AG04450 (cell line): Measurements from ENCODE around the gene KRT72. TPM values are rescaled to one million over a fixed set of nuclear protein-coding genes. Genes with fewer than 3 reads are reported as not detected.

ENCODE experiments used
- CTCF ChIA-PET: fragments of 300-600, 350-600 bp; formaldehyde crosslinking; extraction: SDS; loops from one replicate; lab custom pipeline; 2022; ENCODE audit warnings: antibody characterized with exemption, inconsistent platforms; lab: Charles Lee
- POLR2A ChIA-PET: fragments of 350-600 bp; formaldehyde crosslinking; extraction: SDS; loops from one replicate; lab custom pipeline; 2021; ENCODE audit warnings: antibody characterized with exemption, inconsistent platforms; lab: Yijun Ruan, JAX
- DNase-seq: peaks from one replicate; pipeline ENCODE4 v3.0.0-alpha.2; 2011; ENCODE audit warnings: low read depth, low spot score
- H3K27ac ChIP-seq: one replicate; pipeline ENCODE4 v1.5.1; 2012; ENCODE audit warnings: low read depth, low read length, control low read depth
- H3K27me3 ChIP-seq: one replicate; pipeline ENCODE4 v1.6.0; 2012; ENCODE audit warnings: low read length; ENCODE audit not compliant: control insufficient read depth, insufficient read depth
- H3K4me3 ChIP-seq: 2 replicates; pipeline ENCODE4 v1.5.1; 2011; ENCODE audit warnings: mild to moderate bottlenecking, low read depth, low read length, control low read depth
- H3K9me3 ChIP-seq: 2 replicates; pipeline ENCODE4 v1.5.1; 2012; ENCODE audit warnings: low read length; ENCODE audit not compliant: control insufficient read depth, insufficient read depth
- polyA plus RNA-seq: library from polyadenylated mRNA; depleted of rRNA; stranded (reverse); fragments of >200 nt; gene quantifications from 2 replicates; pipeline ENCODE4 v1.2.3, GENCODE V29; 2011
- TF ChIP-seq, protein P1 (sequence below): IDR thresholded peaks from 2 replicates; pipeline ENCODE4 v1.5.1; 2011; ENCODE audit warnings: low read depth, low read length, control low read depth, inconsistent platforms

Gene KRT72
- polyA plus RNA-seq, 1 experiment: not detected

DNA sequence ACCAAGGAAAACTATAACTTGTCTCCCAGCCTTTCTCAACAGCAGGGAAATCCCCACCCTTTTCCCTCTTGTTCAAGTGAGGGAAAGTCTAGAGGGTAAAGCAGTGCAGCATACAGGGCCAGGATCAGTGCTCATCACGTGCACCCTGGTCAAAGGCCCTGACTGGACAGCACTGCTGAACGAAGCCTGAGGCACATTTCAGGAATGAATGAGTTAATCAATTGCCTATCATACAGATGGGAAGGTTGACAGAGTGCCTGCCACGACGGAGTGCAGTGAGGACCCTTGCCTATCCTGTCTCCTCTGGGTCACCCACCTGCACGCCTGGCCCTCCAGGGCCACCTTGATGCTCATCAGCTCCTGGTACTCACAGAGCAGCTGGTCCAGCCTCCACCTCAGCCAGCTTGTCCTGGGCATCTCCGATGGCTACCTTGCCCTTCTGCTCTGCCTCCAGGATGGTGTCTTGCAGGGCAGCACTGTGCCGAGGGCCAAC is 28.8 kb upstream of the KRT72 start:
- ChIA-PET POLR2A (no interaction called here), CTCF (no interaction called here)
- Histone ChIP-seq H3K4me3 (no peak overlapping the region), H3K27ac (no peak overlapping the region), H3K27me3 (peaks cover 11% of the 10 kb centered on the region), H3K9me3 (no peaks in the 10 kb centered on the region)
- TF ChIP-seq, protein P1, sequence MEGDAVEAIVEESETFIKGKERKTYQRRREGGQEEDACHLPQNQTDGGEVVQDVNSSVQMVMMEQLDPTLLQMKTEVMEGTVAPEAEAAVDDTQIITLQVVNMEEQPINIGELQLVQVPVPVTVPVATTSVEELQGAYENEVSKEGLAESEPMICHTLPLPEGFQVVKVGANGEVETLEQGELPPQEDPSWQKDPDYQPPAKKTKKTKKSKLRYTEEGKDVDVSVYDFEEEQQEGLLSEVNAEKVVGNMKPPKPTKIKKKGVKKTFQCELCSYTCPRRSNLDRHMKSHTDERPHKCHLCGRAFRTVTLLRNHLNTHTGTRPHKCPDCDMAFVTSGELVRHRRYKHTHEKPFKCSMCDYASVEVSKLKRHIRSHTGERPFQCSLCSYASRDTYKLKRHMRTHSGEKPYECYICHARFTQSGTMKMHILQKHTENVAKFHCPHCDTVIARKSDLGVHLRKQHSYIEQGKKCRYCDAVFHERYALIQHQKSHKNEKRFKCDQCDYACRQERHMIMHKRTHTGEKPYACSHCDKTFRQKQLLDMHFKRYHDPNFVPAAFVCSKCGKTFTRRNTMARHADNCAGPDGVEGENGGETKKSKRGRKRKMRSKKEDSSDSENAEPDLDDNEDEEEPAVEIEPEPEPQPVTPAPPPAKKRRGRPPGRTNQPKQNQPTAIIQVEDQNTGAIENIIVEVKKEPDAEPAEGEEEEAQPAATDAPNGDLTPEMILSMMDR: no peak
- DNase-seq: no peak

DNA sequence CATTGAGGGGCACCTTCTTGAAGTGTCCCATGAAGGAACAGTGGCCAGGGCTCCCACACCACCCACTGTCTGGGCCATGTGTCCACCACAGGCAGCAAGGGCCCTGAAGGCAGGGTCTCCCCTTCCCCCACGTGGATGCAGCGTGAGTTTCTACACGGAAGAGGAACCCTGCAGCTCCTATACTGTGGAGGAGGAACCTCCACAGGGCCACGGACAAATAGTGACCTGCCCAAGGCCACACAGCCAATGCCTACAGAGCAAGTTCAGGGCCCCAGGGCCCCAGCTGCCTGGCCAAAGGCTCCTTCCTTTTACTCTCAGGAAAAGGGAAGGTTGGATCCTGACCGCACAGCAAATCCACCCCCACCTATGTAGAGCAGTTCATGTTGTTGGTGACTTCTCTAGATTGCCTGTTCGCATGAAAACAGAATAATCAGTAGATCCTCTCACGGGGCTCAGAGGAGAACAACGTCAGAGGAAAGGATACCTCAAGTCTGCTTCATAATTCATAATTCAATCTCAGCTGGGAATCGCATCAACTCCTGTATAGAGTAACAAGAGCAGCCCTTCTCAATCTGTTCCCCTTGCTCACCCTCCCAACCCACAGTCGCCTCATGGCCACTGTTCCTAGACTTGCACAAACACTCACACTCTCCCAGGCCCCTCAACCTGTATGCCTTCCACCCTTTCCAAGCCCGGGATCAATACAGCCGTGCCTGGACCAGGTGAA is 28.2 kb upstream of the KRT72 start:
- no peaks in the 10 kb centered on the region for H3K9me3 ChIP-seq
- no peak overlapping the region for H3K27ac ChIP-seq
- TF ChIP-seq, protein P1: no peak
- peaks cover 11% of the 10 kb centered on the region for H3K27me3 ChIP-seq
- no peak overlapping the region for H3K4me3 ChIP-seq
- no peak for DNase-seq
- CTCF ChIA-PET: no interaction called here
- POLR2A ChIA-PET: no interaction called here

DNA sequence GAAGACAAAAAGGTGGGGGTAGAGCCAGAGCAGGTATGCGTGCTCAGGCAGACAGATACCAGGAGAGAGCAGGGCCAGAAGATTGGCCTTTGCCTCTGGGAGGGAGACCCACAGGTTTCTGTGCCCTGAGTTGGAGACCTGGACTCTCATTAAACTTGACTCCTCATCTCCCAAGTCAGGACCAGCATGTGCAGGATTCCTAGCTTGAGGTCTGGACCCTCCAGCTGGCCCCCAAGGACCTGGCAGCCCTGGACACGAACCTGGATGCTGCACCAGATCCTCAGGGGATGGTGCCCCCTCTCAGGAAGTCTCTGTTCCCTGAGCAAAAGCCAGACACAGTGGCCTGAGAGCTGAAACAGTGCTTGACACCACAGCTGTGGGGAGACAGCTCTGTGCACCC is 27.6 kb upstream of the KRT72 start:
- no peaks in the 10 kb centered on the region for H3K9me3 ChIP-seq
- TF ChIP-seq, protein P1: no peak
- H3K27me3 ChIP-seq: peaks cover 14% of the 10 kb centered on the region
- H3K4me3 ChIP-seq: no peak overlapping the region
- POLR2A ChIA-PET: no interaction called here
- CTCF ChIA-PET: no interaction called here
- H3K27ac ChIP-seq: no peak overlapping the region
- no peak for DNase-seq

DNA sequence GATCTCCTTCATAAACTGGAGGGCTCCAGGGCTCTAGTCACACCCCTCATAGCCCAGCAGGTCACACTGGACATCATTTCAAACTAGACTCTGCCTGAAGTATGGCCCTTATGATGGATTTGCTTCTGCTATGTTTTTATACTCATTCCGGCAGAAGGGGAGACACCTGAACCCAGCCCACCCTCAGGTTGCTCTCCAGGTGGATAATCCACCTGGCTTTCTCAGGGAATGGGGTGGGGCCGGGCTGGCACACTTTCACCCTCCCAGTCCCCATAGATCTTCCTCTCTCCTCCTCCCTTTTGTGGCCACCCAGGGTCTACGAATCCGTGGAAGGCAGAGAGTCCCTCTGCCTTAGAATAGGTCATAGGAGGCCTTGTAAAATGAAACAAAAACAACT is 26.8 kb upstream of the KRT72 start:
- TF ChIP-seq, protein P1: no peak
- Histone ChIP-seq H3K27me3 (peaks cover 14% of the 10 kb centered on the region), H3K27ac (no peak overlapping the region), H3K9me3 (no peaks in the 10 kb centered on the region), H3K4me3 (no peak overlapping the region)
- no peak for DNase-seq
- CTCF ChIA-PET: no interaction called here
- POLR2A ChIA-PET: no interaction called here

DNA sequence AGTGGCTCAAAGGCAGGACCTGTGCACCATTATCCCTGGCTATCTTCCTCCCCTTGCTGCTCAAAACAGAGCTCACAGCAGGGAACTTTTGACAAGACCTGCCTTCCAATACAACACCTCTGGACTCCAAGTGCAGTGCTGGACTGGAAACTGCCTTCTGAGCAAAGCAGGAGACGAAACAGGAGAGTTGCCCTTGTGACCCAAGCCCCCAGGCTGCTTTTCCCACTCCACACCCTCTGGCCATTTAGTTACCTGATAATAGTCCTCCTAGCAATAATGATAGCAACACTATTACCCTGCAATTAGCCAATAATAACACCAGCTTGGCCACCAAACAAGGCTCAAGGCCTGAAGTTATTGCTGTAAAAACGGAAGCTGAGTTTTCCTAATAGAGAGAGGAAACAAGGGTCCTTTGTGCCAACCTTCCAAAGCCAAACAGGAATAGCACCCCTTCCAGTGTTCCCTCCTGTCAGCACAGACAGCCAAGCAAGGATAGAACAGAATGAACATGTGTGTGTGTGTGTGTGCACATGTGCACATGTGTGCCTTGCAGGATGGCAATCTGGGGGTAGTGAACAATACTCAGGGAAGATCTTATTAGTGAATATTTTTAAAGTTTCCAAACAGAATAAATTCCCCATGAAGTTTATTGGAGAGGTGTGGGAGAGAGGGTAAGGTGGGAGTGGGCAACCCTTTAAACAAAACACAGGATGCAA is 26.3 kb upstream of the KRT72 start:
- no peak for DNase-seq
- Histone ChIP-seq H3K9me3 (no peaks in the 10 kb centered on the region), H3K4me3 (no peak overlapping the region), H3K27ac (no peak overlapping the region), H3K27me3 (peaks cover 14% of the 10 kb centered on the region)
- ChIA-PET CTCF (interaction anchor here (0.6 kb wide), 1 partner anchor 28 kb away, joined by 3 read pairs; no protein-coding TSS in a partner anchor), POLR2A (no interaction called here)
- TF ChIP-seq, protein P1: no peak
